ENCODE measurements around the gene SNAPC1.

GRCh38 chr14:61822458-61822857, 60.2 kb downstream of the SNAPC1 start:
- TF ChIP-seq CTCF (IDR thresholded peaks at IDR 0.05) (no peak), POLR2A (IDR thresholded peaks at IDR 0.05) (no peak)
